Endothelial cell of umbilical vein (primary cell): ENCODE results near the gene PKN1. TPM values are rescaled to one million over a fixed set of nuclear protein-coding genes. Genes with fewer than 3 reads are reported as not detected.

ENCODE experiments used
- BruUV-seq: library from RNA; stranded (reverse); fragments of 400-500 nt; replicated peaks from 2 replicates; lab custom pipeline; 2021; lab: Mats Ljungman, UMichigan
- CTCF ChIA-PET: fragments of 300-600, 350-600 bp; sonication (Branson Sonifier 250); formaldehyde crosslinking; loops from one replicate; lab custom pipeline; 2021; ENCODE audit warnings: antibody characterized with exemption, inconsistent platforms; lab: Charles Lee
- POLR2A ChIA-PET: fragments of 300-600, 350-600 bp; sonication (Branson Sonifier 250); formaldehyde crosslinking; loops from one replicate; lab custom pipeline; 2021; ENCODE audit warnings: antibody characterized with exemption, inconsistent platforms; lab: Charles Lee
- DNase-seq: peaks from one replicate; pipeline ENCODE4 v3.0.0-alpha.2; 2011; ENCODE audit warnings: low read depth, low spot score
- FAIRE-seq: peaks from 2 replicates; lab custom pipeline; 2011; peaks lifted over from hg19 to GRCh38; lab: Jason Lieb, UNC
- H2AFZ ChIP-seq: 2 replicates; pipeline ENCODE4 v1.6.0; 2012; ENCODE audit warnings: low read depth, low read length, control low read depth, inconsistent platforms
- H3K27ac ChIP-seq: 2 replicates; pipeline ENCODE4 v1.5.1; 2011; ENCODE audit warnings: low read depth, mild to moderate bottlenecking, control low read depth, low read length, moderate library complexity; ENCODE audit not compliant: insufficient read depth
- H3K27me3 ChIP-seq, 2 experiments: 2 replicates each; pipeline versions ENCODE4 v1.6.0 to v1.6.1; 2011; ENCODE audit warnings: low read length in 2 of 2, mixed read lengths in 1 of 2; ENCODE audit not compliant: control insufficient read depth in 2 of 2, insufficient read depth in 2 of 2
- H3K36me3 ChIP-seq, 2 experiments: 2 replicates in 1 of 2; 3 replicates in 1 of 2; pipeline ENCODE4 v1.5.1; 2011; ENCODE audit warnings: low read length in 2 of 2, mild to moderate bottlenecking in 1 of 2, moderate library complexity in 1 of 2; ENCODE audit not compliant: control insufficient read depth in 2 of 2, insufficient read depth in 2 of 2; ENCODE audit errors: extremely low read depth in 1 of 2
- H3K4me1 ChIP-seq: 3 replicates; pipeline ENCODE4 v1.5.1; 2011; ENCODE audit warnings: mild to moderate bottlenecking, low read length; ENCODE audit not compliant: control insufficient read depth, insufficient read depth; ENCODE audit errors: extremely low read depth
- H3K4me2 ChIP-seq: 2 replicates; pipeline ENCODE4 v1.6.1; 2011; ENCODE audit warnings: low read length, control low read depth, mixed read lengths; ENCODE audit not compliant: insufficient read depth
- H3K4me3 ChIP-seq, 3 experiments: fragments of 200-600 bp in 1 of 3; sonication (generic), shearing (Covaris generic) in 1 of 3; replicated peaks in 1 of 3; 2 replicates each; pipeline ENCODE4 v1.5.1; 2011 to 2016; ENCODE audit warnings: control low read depth in 3 of 3, low read length in 3 of 3, mild to moderate bottlenecking in 2 of 3, inconsistent platforms in 1 of 3, low read depth in 1 of 3, moderate library complexity in 1 of 3; ENCODE audit not compliant: insufficient read depth in 1 of 3
- H3K79me2 ChIP-seq: 2 replicates; pipeline ENCODE4 v1.6.0; 2012; ENCODE audit warnings: low read length, inconsistent platforms; ENCODE audit not compliant: control insufficient read depth, insufficient read depth
- H3K9ac ChIP-seq: replicated peaks from 2 replicates; pipeline ENCODE3; 2011; ENCODE audit warnings: low read length, control low read depth; ENCODE audit not compliant: insufficient read depth; ENCODE audit errors: extremely low read depth
- H3K9me1 ChIP-seq: replicated peaks from 3 replicates; pipeline ENCODE4 v1.6.0; 2011; ENCODE audit warnings: mild to moderate bottlenecking, low read length; ENCODE audit not compliant: control insufficient read depth, insufficient read depth; ENCODE audit errors: extremely low read depth
- H3K9me3 ChIP-seq: replicated peaks from 2 replicates; pipeline ENCODE4 v1.5.1; 2012; ENCODE audit warnings: low read length, inconsistent platforms; ENCODE audit not compliant: control insufficient read depth, insufficient read depth
- H4K20me1 ChIP-seq: replicated peaks from 2 replicates; pipeline ENCODE3; 2011; ENCODE audit warnings: mild to moderate bottlenecking, low read length; ENCODE audit not compliant: control insufficient read depth, insufficient read depth; ENCODE audit errors: extremely low read depth
- CTCF ChIP-seq, 2 donors: IDR thresholded peaks; 1 replicate in 1 of 2; 2 replicates in 1 of 2; pipeline ENCODE4 v1.5.1; 2011; ENCODE audit warnings: low read length in 2 of 2, mild to moderate bottlenecking in 2 of 2, moderate library complexity in 2 of 2, control low read depth in 1 of 2, inconsistent platforms in 1 of 2, low read depth in 1 of 2; ENCODE audit not compliant: insufficient read depth in 1 of 2; ENCODE audit errors: extremely low read depth in 1 of 2
- EZH2 ChIP-seq: IDR thresholded peaks from 2 replicates; pipeline ENCODE4 v1.6.1; 2012; ENCODE audit warnings: borderline replicate concordance, low read depth, mild to moderate bottlenecking, moderate library complexity, low read length, inconsistent platforms; ENCODE audit not compliant: severe bottlenecking
- FOS ChIP-seq: IDR thresholded peaks from 2 replicates; pipeline ENCODE4 v1.6.1; 2011; ENCODE audit warnings: mild to moderate bottlenecking, low read length, moderate library complexity, borderline replicate concordance; ENCODE audit not compliant: insufficient read depth
- GATA2 ChIP-seq: IDR thresholded peaks from 2 replicates; pipeline ENCODE4 v1.7.0; 2011; ENCODE audit warnings: low read depth, mild to moderate bottlenecking, moderate library complexity, mixed read lengths, low read length; ENCODE audit not compliant: insufficient read length, insufficient read depth
- JUN ChIP-seq: IDR thresholded peaks from 2 replicates; pipeline ENCODE4 v1.6.1; 2011; ENCODE audit warnings: borderline replicate concordance, low read depth; ENCODE audit not compliant: insufficient read length, insufficient read depth
- MAX ChIP-seq: IDR thresholded peaks from 2 replicates; pipeline ENCODE4 v1.6.1; 2011; ENCODE audit not compliant: insufficient read depth, insufficient read length
- MYC ChIP-seq: IDR thresholded peaks from one replicate; pipeline ENCODE4 v1.6.1; 2011; ENCODE audit warnings: mild to moderate bottlenecking, low read depth, low read length
- POLR2A ChIP-seq: IDR thresholded peaks from 2 replicates; pipeline ENCODE4 v1.6.1; 2012; ENCODE audit warnings: low read depth, mild to moderate bottlenecking, control low read depth, low read length
- POLR2AphosphoS5 ChIP-seq: IDR thresholded peaks from 2 replicates; pipeline ENCODE4 v1.6.1; 2012; ENCODE audit warnings: low read depth, mild to moderate bottlenecking, control low read depth, low read length, moderate library complexity; ENCODE audit not compliant: insufficient read depth
- dilution Hi-C: fragments of 300-500 bp; cut with MboI; formaldehyde crosslinking; loops from one replicate; pipeline ENCODE4 v1.15.0; 2019; ENCODE audit warnings: low sequenced_read_pairs; ENCODE audit not compliant: extremely low pct_ligation_motif_present
- intact Hi-C: fragments of 100-400 bp; cut with micrococcal nuclease; formaldehyde crosslinking; loops from one replicate; pipeline ENCODE4 v1.10.0; 2022
- polyA plus RNA-seq, 4 experiments: library from polyadenylated mRNA; depleted of rRNA in 3 of 4; stranded (reverse) in 3 of 4; unstranded in 1 of 4; fragments of >200 nt; gene quantifications; 2 replicates each; pipeline versions ENCODE4 v1.2.1 to v1.2.3, GENCODE V29; 2011 to 2012; ENCODE audit warnings: missing spikeins in 1 of 4
- total RNA-seq: library from RNA; stranded (reverse); gene quantifications from 2 replicates; pipeline ENCODE4 v1.2.3, GENCODE V29; 2021

PKN1 gene
- total and polyA plus RNA-seq, 2 donors (not counting 3 experiments of a cell fraction or from before 2014, with no cell fraction given), result 148 to 302 TPM

GRCh38 chr19:14404312-14404711 lies 28.8 kb upstream of the PKN1 start:
- FAIRE-seq, result no peak
- Histone ChIP-seq H3K36me3 (peaks cover 11 to 26% of the 10 kb centered on the region in 2 experiments), H3K79me2 (no peaks in the 10 kb centered on the region), H3K9ac (no peak overlapping the region), H2AFZ (no peak overlapping the region), H4K20me1 (no peaks in the 10 kb centered on the region), H3K9me1 (no peaks in the 10 kb centered on the region), H3K4me3 (no peak overlapping the region), H3K9me3 (no peaks in the 10 kb centered on the region), H3K27ac (no peak overlapping the region), H3K4me2 (no peak overlapping the region), H3K27me3 (no peaks in the 10 kb centered on the region), H3K4me1 (no peaks in the 10 kb centered on the region)
- CTCF ChIA-PET, result interaction anchor here (1.5 to 3.3 kb wide), 4 partner anchors 42 to 268 kb away, joined by 7 to 36 read pairs (median 8); partner anchors contain the start of gene ASF1B
- dilution Hi-C loops, result no loop called here
- no peak for DNase-seq
- no peak for TF ChIP-seq POLR2A
- TF ChIP-seq JUN, result no peak
- no peak for TF ChIP-seq EZH2
- TF ChIP-seq FOS, result no peak
- TF ChIP-seq MAX, result no peak
- TF ChIP-seq MYC, result no peak
- no peak for TF ChIP-seq GATA2
- no peak for TF ChIP-seq CTCF (IDR thresholded peaks at IDR 0.05; ENCODE audit: extremely low read depth in 1 of 2, insufficient read depth in 1 of 2, low read depth in 1 of 2, low read length in 2 of 2)
- TF ChIP-seq POLR2AphosphoS5, result no peak
- POLR2A ChIA-PET, result no interaction called here
- BruUV-seq, result no TSS peak
- intact Hi-C loops, result no loop called here
